Measurements from ENCODE around the gene CWC22.
"Not testable (repeated sequence)": the region's sequence is repeated elsewhere in the genome, so short reads cannot be mapped to it uniquely, and the experiment has no call there.

Gene CWC22

GRCh38 chr2:179950391-179950790 lies 56.7 kb downstream of the CWC22 start:
- no peak for DNase-seq

GRCh38 chr2:179949438-179949837 lies 57.7 kb downstream of the CWC22 start:
- no peak for DNase-seq

GRCh38 chr2:179948058-179948457 lies 59.0 kb downstream of the CWC22 start:
- DNase-seq = no peak

- DNase-seq = no peak
Measured at GRCh38 chr2:179946810-179947615, 60.1 kb downstream of the CWC22 start.

GRCh38 chr2:179946346-179946745 lies 60.8 kb downstream of the CWC22 start:
- DNase-seq = no peak

- DNase-seq = no peak
Measured at GRCh38 chr2:179939259-179939658, 67.8 kb downstream of the CWC22 start.

GRCh38 chr2:179938026-179938425 lies 69.1 kb downstream of the CWC22 start:
- no peak for DNase-seq

- peak; percentile 6 for DNase-seq
Measured at GRCh38 chr2:179936654-179937053, 70.4 kb downstream of the CWC22 start.

- DNase-seq = no peak
Measured at GRCh38 chr2:179936141-179936540, 71.0 kb downstream of the CWC22 start.

- DNase-seq = no peak
Measured at GRCh38 chr2:179932786-179933185, 74.3 kb downstream of the CWC22 start.

GRCh38 chr2:179931502-179931901 lies 75.6 kb downstream of the CWC22 start:
- DNase-seq = no peak

- DNase-seq = not testable (repeated sequence)
Measured at GRCh38 chr2:179929997-179930396, 77.1 kb downstream of the CWC22 start.

- no peak for DNase-seq
Measured at GRCh38 chr2:179927041-179927440, 80.1 kb downstream of the CWC22 start.

- DNase-seq = no peak
Measured at GRCh38 chr2:179925713-179926112, 81.4 kb downstream of the CWC22 start.

GRCh38 chr2:179917272-179917671 lies 89.8 kb downstream of the CWC22 start:
- no peak for DNase-seq

GRCh38 chr2:179915395-179915992 lies 91.6 kb downstream of the CWC22 start:
- no peak for DNase-seq

- DNase-seq = no peak
Measured at GRCh38 chr2:179913809-179914208, 93.3 kb downstream of the CWC22 start.

- no peak for DNase-seq
Measured at GRCh38 chr2:179911569-179911968, 95.5 kb downstream of the CWC22 start.

- no peak for DNase-seq
Measured at GRCh38 chr2:179910735-179911113, 96.4 kb downstream of the CWC22 start.

GRCh38 chr2:179909845-179910734 lies 97.0 kb downstream of the CWC22 start:
- DNase-seq = no peak

GRCh38 chr2:179900655-179901054 lies 106.4 kb downstream of the CWC22 start:
- no peak for DNase-seq

- no peak for DNase-seq
Measured at GRCh38 chr2:179899666-179900065, 107.4 kb downstream of the CWC22 start.

GRCh38 chr2:179898873-179899272 lies 108.2 kb downstream of the CWC22 start:
- DNase-seq = no peak
